ENCODE data around the gene RBM28.

RBM28 gene

DNA sequence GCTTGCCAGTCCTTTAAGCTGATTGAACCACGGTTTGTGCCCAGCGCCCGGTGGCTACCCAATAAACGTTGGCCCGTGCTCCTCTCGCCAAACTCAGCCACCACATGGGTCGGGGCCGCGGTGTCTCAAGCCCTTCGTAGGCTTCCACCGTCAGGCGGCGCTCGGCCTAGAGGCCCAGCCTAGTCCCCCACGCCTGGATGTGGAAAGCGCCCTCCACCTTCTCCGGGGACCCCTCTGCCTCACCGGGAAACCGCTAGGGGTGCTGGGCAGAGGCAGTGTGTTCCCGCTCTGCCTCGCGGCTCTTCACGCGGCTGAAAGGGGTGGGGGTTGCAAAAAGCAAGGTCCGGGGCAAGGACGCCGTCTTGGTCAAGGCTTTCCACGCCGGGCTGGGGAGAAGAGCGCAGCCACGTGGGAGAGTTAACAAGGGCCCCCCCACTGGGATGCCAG, 72.9 kb downstream of the RBM28 start:
- Histone ChIP-seq H2AFZ (ENCODE audit: low read length, unreplicated experiment) (no peak overlapping the region), H3K27ac (ENCODE audit: low read depth, low read length) (no peak overlapping the region), H3K79me2 (ENCODE audit: control insufficient read depth, insufficient read depth, low read length, unreplicated experiment) (no peaks in the 10 kb centered on the region), H3K36me3 (ENCODE audit: insufficient read depth, low read length) (no peaks in the 10 kb centered on the region), H3K4me1 (ENCODE audit: control insufficient read depth, insufficient read depth, low read length, unreplicated experiment) (peaks cover 16% of the 10 kb centered on the region), H3K27me3 (ENCODE audit: insufficient read depth, low read length) (peaks cover 17% of the 10 kb centered on the region), H3K4me3 (ENCODE audit: low read depth, low read length) (no peak overlapping the region)

DNA sequence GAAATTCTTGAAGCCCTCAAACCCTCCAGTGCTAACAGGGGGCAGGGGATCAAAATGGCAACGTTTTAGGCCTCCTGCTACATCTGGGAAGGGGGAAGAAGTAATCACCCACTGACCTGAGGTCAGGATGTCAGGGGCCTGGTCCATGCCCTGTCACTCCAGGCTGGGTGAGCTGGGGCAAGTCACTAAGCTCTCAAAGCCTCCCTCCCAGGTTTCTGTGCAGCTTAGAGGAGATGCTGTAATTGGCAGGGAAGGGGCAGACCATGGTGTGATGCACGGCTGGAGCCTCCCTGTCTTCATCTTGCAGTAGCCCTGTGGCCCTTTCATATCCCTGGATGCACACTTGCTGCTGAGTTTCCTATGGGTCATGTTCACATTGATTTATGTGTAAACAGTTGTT, 75.5 kb downstream of the RBM28 start:
- H3K4me1 ChIP-seq (ENCODE audit: control insufficient read depth, insufficient read depth, low read length, unreplicated experiment) = peaks cover 16% of the 10 kb centered on the region
- no peak overlapping the region for H2AFZ ChIP-seq (ENCODE audit: low read length, unreplicated experiment)
- H3K27ac ChIP-seq (ENCODE audit: low read depth, low read length) = no peak overlapping the region
- peaks cover 17% of the 10 kb centered on the region for H3K27me3 ChIP-seq (ENCODE audit: insufficient read depth, low read length)
- no peaks in the 10 kb centered on the region for H3K36me3 ChIP-seq (ENCODE audit: insufficient read depth, low read length)
- no peaks in the 10 kb centered on the region for H3K79me2 ChIP-seq (ENCODE audit: control insufficient read depth, insufficient read depth, low read length, unreplicated experiment)
- no peak overlapping the region for H3K4me3 ChIP-seq (ENCODE audit: low read depth, low read length)

DNA sequence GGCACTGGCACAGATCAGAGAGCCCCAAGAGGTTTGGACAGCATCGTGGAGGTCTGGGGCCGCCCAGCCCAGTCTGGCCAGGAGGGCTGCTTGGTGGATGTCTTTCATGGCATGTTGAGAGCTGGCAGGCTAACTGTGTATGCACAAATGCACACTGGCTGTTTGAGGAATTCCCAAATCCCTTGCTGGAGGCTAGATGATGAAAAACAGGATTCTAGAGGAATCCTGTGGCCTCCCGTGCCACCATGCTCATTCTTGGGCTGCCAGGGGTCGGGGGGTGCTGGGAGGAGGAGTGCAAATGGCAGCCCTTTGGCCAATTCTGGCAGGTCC, 76.1 kb downstream of the RBM28 start:
- H2AFZ ChIP-seq (ENCODE audit: low read length, unreplicated experiment) = peak overlapping the region; percentile 71
- peaks cover 16% of the 10 kb centered on the region for H3K4me1 ChIP-seq (ENCODE audit: control insufficient read depth, insufficient read depth, low read length, unreplicated experiment)
- peaks cover 14% of the 10 kb centered on the region for H3K27me3 ChIP-seq (ENCODE audit: insufficient read depth, low read length)
- no peaks in the 10 kb centered on the region for H3K79me2 ChIP-seq (ENCODE audit: control insufficient read depth, insufficient read depth, low read length, unreplicated experiment)
- peak overlapping the region; percentile 24; the same call in 1 of the 2 replicates for H3K27ac ChIP-seq (ENCODE audit: low read depth, low read length)
- no peaks in the 10 kb centered on the region for H3K36me3 ChIP-seq (ENCODE audit: insufficient read depth, low read length)
- peak overlapping the region; percentile 42 for H3K4me3 ChIP-seq (ENCODE audit: low read depth, low read length)

DNA sequence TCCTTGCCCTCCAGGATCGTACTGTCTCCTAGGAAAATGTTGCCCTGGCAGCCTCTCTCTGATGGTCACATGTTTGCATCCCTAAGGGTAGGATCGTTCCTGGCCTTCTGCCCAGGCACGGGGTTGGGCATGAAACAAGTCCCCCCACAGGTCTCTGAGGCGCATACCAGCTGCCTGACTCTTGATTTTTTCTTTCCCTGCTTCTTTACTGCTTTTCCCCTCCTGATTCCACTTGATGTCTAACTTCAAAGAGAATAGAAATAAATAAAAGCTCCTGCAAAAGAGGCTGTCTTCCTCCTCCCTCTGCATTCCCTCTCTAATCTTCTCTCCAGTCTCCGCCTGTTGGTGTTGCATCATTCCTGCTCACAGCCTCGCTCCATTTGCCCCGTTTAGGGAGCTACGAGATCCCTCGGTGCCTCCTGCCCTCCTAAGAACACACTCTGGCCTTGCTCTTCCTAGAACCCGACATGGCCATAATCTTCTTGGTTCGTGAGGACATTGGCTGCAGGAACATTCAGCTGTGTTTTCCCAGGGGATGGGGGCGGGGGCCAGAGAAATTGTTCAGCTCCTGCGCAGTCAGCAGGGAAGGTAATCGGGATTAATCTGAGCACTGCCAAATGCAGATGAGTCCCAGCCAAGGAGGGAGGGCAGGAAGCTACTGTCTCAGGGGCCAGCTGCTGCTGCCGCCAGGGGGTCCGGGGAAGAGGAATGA, 76.7 kb downstream of the RBM28 start:
- H3K27me3 ChIP-seq (ENCODE audit: insufficient read depth, low read length) = peaks cover 9% of the 10 kb centered on the region; the same call in 1 of the 2 replicates
- H3K4me3 ChIP-seq (ENCODE audit: low read depth, low read length) = peak overlapping the region; percentile 42
- H3K4me1 ChIP-seq (ENCODE audit: control insufficient read depth, insufficient read depth, low read length, unreplicated experiment) = peaks cover 16% of the 10 kb centered on the region
- H3K27ac ChIP-seq (ENCODE audit: low read depth, low read length) = peak overlapping the region; percentile 24; the same call in 1 of the 2 replicates
- H3K36me3 ChIP-seq (ENCODE audit: insufficient read depth, low read length) = no peaks in the 10 kb centered on the region
- no peaks in the 10 kb centered on the region for H3K79me2 ChIP-seq (ENCODE audit: control insufficient read depth, insufficient read depth, low read length, unreplicated experiment)
- peak overlapping the region; percentile 71 for H2AFZ ChIP-seq (ENCODE audit: low read length, unreplicated experiment)

DNA sequence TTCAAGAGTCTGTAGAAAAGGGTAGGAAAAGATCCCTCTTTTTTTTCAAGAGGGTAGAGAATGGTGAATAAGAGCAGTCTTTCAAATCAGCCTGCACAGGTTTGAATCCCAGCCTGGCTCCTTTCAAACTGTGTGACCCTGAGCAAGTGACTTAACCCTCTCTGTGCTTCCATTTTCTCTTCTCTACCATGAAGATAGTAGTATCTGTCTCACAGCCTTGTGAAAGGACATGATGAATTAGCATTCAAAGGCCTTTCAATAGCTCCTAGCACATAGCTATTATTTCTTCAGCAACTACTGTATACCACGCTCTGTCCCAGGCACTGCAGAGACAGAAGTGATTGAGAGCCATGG, 77.2 kb downstream of the RBM28 start:
- peak overlapping the region; percentile 71 for H2AFZ ChIP-seq (ENCODE audit: low read length, unreplicated experiment)
- H3K79me2 ChIP-seq (ENCODE audit: control insufficient read depth, insufficient read depth, low read length, unreplicated experiment) = no peaks in the 10 kb centered on the region
- no peak overlapping the region for H3K27ac ChIP-seq (ENCODE audit: low read depth, low read length)
- peaks cover 5% of the 10 kb centered on the region; the same call in 1 of the 2 replicates for H3K27me3 ChIP-seq (ENCODE audit: insufficient read depth, low read length)
- peaks cover 16% of the 10 kb centered on the region for H3K4me1 ChIP-seq (ENCODE audit: control insufficient read depth, insufficient read depth, low read length, unreplicated experiment)
- no peaks in the 10 kb centered on the region for H3K36me3 ChIP-seq (ENCODE audit: insufficient read depth, low read length)
- peak overlapping the region; percentile 42 for H3K4me3 ChIP-seq (ENCODE audit: low read depth, low read length)

DNA sequence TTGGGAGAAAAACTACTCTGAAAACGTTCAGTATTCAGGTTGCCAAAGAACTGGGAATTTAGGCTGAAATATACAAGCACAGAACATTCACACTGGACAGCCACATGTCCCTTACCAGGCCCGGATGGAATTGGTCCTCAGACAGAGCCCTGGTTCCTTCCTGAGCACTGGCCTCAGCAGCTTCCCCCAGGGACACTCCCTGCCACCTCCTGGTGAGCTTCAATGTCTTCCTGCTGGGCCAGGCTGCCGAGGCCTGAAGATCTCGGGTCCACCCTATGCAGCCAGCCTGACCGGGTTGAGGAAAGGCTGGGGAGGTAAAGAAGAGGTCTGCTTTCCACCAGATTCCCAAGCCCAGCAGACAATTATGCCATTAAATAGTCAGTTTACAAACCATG, 77.8 kb downstream of the RBM28 start:
- Histone ChIP-seq H2AFZ (ENCODE audit: low read length, unreplicated experiment) (no peak overlapping the region), H3K27ac (ENCODE audit: low read depth, low read length) (no peak overlapping the region)

DNA sequence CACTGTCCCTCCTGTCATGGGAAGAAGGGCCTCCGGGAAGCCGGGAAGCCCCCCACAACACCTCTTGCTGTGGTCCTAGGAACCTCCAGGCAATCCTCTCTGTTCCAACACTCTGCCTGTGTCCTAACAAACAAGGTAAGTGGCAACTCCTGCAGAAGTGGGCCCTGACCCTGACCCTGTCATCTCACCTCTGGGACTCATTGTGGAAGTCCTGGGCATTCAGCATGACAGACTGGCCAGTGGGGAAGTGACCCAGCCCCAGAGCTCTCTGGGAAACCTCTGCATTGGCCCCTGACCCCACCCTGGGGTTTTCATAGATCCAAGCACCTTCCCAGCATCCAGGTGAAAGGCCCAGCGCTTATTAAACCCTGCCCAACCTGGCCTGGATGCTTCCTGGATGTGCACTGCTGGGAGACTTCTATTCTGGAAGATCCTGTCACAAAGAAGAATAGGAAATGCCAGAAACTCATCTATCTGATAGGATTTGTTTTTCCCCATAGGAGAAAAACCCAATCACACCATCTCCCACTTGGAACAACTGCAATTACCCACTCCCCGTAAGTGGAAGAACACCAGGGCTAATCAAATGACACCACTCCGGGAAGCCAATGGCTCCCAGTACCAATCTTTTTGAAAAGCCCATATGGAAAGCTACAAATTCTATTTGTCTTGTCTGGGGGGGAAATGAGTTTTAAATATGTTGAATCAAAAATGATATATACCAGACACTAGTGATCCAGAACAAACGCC, 78.4 kb downstream of the RBM28 start:
- H3K27me3 ChIP-seq (ENCODE audit: insufficient read depth, low read length) = no peaks in the 10 kb centered on the region
- no peak overlapping the region for H3K4me3 ChIP-seq (ENCODE audit: low read depth, low read length)
- no peaks in the 10 kb centered on the region for H3K36me3 ChIP-seq (ENCODE audit: insufficient read depth, low read length)
- no peaks in the 10 kb centered on the region for H3K79me2 ChIP-seq (ENCODE audit: control insufficient read depth, insufficient read depth, low read length, unreplicated experiment)
- H3K27ac ChIP-seq (ENCODE audit: low read depth, low read length) = no peak overlapping the region
- peaks cover 16% of the 10 kb centered on the region for H3K4me1 ChIP-seq (ENCODE audit: control insufficient read depth, insufficient read depth, low read length, unreplicated experiment)
- H2AFZ ChIP-seq (ENCODE audit: low read length, unreplicated experiment) = no peak overlapping the region

More for the DNA sequence above, 77.8 kb downstream of the RBM28 start:
- Histone ChIP-seq H3K79me2 (ENCODE audit: control insufficient read depth, insufficient read depth, low read length, unreplicated experiment) (no peaks in the 10 kb centered on the region), H3K4me1 (ENCODE audit: control insufficient read depth, insufficient read depth, low read length, unreplicated experiment) (peaks cover 16% of the 10 kb centered on the region), H3K27me3 (ENCODE audit: insufficient read depth, low read length) (no peaks in the 10 kb centered on the region), H3K4me3 (ENCODE audit: low read depth, low read length) (no peak overlapping the region), H3K36me3 (ENCODE audit: insufficient read depth, low read length) (no peaks in the 10 kb centered on the region)

DNA sequence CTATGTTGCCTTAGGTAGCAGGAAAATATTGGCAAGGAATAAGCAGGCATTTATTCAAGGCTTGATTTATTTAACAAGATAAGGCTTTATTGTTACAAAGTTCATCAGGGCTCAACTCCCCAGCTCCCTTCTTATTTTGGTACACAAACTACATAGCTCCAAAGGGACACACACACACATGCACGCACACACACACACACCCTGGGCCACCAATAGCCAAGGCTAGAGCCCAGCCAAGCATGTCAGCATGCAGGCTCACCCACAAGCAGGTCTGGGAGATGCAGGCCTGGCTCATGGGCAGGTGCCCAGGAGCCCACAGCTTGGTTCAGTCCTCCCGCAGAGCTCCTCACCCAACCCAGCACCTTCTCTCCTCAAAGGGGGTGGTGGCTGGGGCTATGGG, 79.2 kb downstream of the RBM28 start:
- no peaks in the 10 kb centered on the region for H3K27me3 ChIP-seq (ENCODE audit: insufficient read depth, low read length)
- H3K27ac ChIP-seq (ENCODE audit: low read depth, low read length) = no peak overlapping the region
- H3K79me2 ChIP-seq (ENCODE audit: control insufficient read depth, insufficient read depth, low read length, unreplicated experiment) = no peaks in the 10 kb centered on the region
- H3K4me1 ChIP-seq (ENCODE audit: control insufficient read depth, insufficient read depth, low read length, unreplicated experiment) = peaks cover 16% of the 10 kb centered on the region
- no peak overlapping the region for H2AFZ ChIP-seq (ENCODE audit: low read length, unreplicated experiment)
- H3K36me3 ChIP-seq (ENCODE audit: insufficient read depth, low read length) = no peaks in the 10 kb centered on the region
- no peak overlapping the region for H3K4me3 ChIP-seq (ENCODE audit: low read depth, low read length)

DNA sequence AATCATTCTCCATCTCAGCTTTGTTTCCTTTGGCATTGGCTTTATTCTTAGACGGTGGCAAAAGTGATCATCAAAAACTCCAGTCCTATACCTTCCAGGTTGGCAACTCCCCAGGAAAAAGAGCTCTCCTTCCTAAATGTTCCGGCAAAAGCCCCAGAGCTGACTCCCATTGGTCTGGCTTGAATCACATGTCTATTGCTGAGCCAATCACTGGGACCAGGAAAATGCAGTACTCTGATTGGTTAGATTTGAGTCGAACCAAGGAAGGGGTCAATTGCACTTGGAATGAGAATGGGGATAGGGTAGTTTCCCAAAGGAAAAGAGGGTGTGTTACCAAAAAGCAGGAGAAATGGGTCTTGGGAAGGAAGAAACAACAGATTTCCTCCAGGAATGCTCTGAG, 80.3 kb downstream of the RBM28 start:
- H3K4me1 ChIP-seq (ENCODE audit: control insufficient read depth, insufficient read depth, low read length, unreplicated experiment) = peaks cover 16% of the 10 kb centered on the region
- no peak overlapping the region for H3K4me3 ChIP-seq (ENCODE audit: low read depth, low read length)
- H3K79me2 ChIP-seq (ENCODE audit: control insufficient read depth, insufficient read depth, low read length, unreplicated experiment) = no peaks in the 10 kb centered on the region
- H2AFZ ChIP-seq (ENCODE audit: low read length, unreplicated experiment) = no peak overlapping the region
- no peak overlapping the region for H3K27ac ChIP-seq (ENCODE audit: low read depth, low read length)
- H3K27me3 ChIP-seq (ENCODE audit: insufficient read depth, low read length) = no peaks in the 10 kb centered on the region
- no peaks in the 10 kb centered on the region for H3K36me3 ChIP-seq (ENCODE audit: insufficient read depth, low read length)

DNA sequence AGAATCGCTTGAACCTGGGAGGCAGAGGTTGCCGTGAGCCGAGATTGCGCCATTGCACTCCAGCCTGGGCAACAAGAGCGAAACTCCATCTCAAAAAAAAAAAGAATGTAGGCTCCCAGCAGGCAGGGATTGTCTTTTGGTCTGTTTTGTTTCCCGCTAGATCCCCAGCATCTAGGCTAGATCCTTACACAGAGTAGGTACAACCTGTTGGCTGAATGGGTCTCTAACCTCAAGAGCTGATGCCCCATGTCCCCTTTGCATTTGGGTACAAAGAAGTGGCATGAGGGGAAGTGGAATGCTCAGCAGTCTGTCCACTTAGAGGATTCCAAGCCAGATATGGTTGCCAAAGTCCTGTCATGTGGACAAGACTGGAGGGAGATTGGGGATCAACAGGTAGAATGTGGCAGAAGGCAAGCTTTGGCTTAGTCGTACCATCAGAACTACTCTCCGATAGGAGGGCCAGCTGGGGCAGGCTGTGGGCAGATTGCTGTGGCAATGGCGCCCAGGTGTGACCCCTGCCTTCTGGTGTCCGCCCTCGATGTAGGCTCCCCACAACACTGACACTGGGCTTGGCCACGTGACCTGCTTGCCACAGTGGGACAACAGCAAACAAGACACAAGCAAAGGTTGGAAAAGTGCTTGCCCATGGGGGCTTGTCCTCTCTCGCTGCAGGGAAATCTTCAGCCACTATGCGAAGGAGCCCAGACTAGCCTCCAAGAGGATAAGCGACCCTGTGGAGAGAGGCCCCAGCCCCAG, 81.3 kb downstream of the RBM28 start:
- Histone ChIP-seq H3K4me1 (ENCODE audit: control insufficient read depth, insufficient read depth, low read length, unreplicated experiment) (peaks cover 11% of the 10 kb centered on the region), H3K4me3 (ENCODE audit: low read depth, low read length) (no peak overlapping the region)

More for the DNA sequence above, 81.3 kb downstream of the RBM28 start:
- no peaks in the 10 kb centered on the region for H3K79me2 ChIP-seq (ENCODE audit: control insufficient read depth, insufficient read depth, low read length, unreplicated experiment)
- no peaks in the 10 kb centered on the region for H3K36me3 ChIP-seq (ENCODE audit: insufficient read depth, low read length)
- no peak overlapping the region for H3K27ac ChIP-seq (ENCODE audit: low read depth, low read length)
- H3K27me3 ChIP-seq (ENCODE audit: insufficient read depth, low read length) = no peaks in the 10 kb centered on the region
- no peak overlapping the region for H2AFZ ChIP-seq (ENCODE audit: low read length, unreplicated experiment)

Data from ACC112 (cell line).